H1 (cell line): ENCODE results near the gene DACH2. TPM values are rescaled to one million over a fixed set of nuclear protein-coding genes. Genes with fewer than 3 reads are reported as not detected.

Source experiments
- CBX5 ChIP-seq: fragments of 300-800, 300-1000 bp; sonication (generic); IDR thresholded peaks from 2 replicates; pipeline ENCODE4 v1.7.1; 2016; ENCODE audit warnings: antibody characterized with exemption, low read length, low read depth
- GTF2F1 ChIP-seq: IDR thresholded peaks from 2 replicates; pipeline ENCODE4 v1.6.1; 2012; ENCODE audit warnings: low read depth, low read length, improper control_type of control experiment, borderline replicate concordance
- JUN ChIP-seq: IDR thresholded peaks from 2 replicates; pipeline ENCODE4 v1.6.1; 2011; ENCODE audit warnings: low read depth, mild to moderate bottlenecking, improper control_type of control experiment, low read length
- KDM5A ChIP-seq: fragments of 200-600 bp; IDR thresholded peaks from 2 replicates; pipeline ENCODE4 v1.7.1; 2012; ENCODE audit warnings: mild to moderate bottlenecking, low read length, inconsistent platforms, mixed read lengths
- TEAD4 ChIP-seq: IDR thresholded peaks from 2 replicates; pipeline ENCODE4 v1.6.1; 2012; ENCODE audit warnings: low read depth, low read length, inconsistent platforms, mixed read lengths
- polyA plus RNA-seq, 7 experiments: library from polyadenylated mRNA; depleted of rRNA in 3 of 7; stranded (reverse) in 5 of 7; unstranded in 2 of 7; fragments of >200 nt in 5 of 7; fragments of 200-250 nt in 2 of 7; gene quantifications; 1 replicate in 5 of 7; 2 replicates in 1 of 7; 4 replicates in 1 of 7; pipeline versions ENCODE4 v1.2.1 to v1.2.3, GENCODE V29; 2011 to 2013; ENCODE audit warnings: missing spikeins in 2 of 7, mixed read lengths in 2 of 7
- total RNA-seq: library from RNA; stranded (reverse); fragmentation: NEBNext Ultra II Directional; extraction: Animal tissue kit (Norgen Biotek cat#: 25700); gene quantifications from 2 replicates; pipeline ENCODE4 v1.2.1, GENCODE V29; 2021

The DACH2 gene
- total and polyA plus RNA-seq, 2 of the 8 experiments (the other 6 are each of a cell fraction or from before 2014, with no cell fraction given), result 1.0 to 1.8 TPM

- TF ChIP-seq GTF2F1, result no peak
- TF ChIP-seq TEAD4, result no peak
- TF ChIP-seq KDM5A, result no peak
- TF ChIP-seq CBX5, result no peak
- TF ChIP-seq JUN, result no peak
Observed at GRCh38 chrX:86194758-86195157, 46.5 kb downstream of the DACH2 start (continued).
